Measurements from ENCODE around the gene NPRL2. TPM values are rescaled to one million over a fixed set of nuclear protein-coding genes. Genes with fewer than 3 reads are reported as not detected.

Gene NPRL2
- total RNA-seq, result 22.1 and 22.2 TPM in 2 replicates

GRCh38 chr3:50350527-50351322 is at the start of gene NPRL2, which contains the start of gene CYB561D2:
TSS of gene NPRL2 (minus strand) at chr3:50350775. CDS start at chr3:50350652, 123 bp downstream.
TSS of gene CYB561D2 (plus strand) at chr3:50350862. CDS start at chr3:50351434, 572 bp downstream.

GRCh38 chr3:50358911-50359759 is 8.6 kb upstream of the NPRL2 start, which contains the start of gene TMEM115:
TSS of gene TMEM115 (minus strand) at chr3:50359521. CDS start at chr3:50359063, 458 bp downstream.

DNA sequence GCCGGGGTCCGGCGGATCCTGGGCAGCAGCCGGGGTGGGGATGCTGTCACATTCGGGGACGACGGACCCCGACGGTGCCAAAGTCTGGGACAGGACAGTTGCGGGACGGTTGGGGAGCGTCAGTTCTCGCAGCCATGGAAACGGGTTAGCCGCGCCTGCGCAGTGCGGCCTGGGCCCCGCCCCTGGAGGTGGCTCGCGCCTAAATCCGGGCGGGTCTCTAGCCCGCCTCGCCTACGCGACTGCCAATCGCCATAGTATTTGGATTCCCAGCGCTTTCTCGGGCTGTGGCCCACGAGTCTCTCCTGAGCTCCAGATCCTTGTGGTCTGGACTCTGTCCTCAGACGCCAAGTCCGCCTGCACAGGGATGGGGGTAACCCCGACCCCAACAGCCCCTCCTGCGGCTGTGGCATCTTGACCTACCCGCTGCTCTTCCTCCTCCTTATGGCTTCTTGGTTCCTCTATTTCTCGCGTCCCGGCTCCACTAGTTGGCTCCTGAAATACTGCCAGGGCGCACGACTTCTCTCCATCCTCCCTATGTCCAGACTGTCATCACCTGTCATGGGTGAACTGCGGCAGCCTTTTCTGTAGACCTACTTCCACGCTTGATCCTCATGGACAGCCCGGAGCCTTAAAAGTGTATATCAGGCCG is 4.9 kb downstream of the NPRL2 start, which contains the start of gene ZMYND10:
ZMYND10 (minus strand) TSS at position 147 of the 649 bp plus-strand sequence. CDS start 153 bp downstream, outside the sequence.

GRCh38 chr3:50340448-50341329 is 9.9 kb downstream of the NPRL2 start, which contains the start of gene RASSF1:
TSS of gene RASSF1 (minus strand) at chr3:50340836. CDS start at chr3:50340805, 31 bp downstream.

DNA sequence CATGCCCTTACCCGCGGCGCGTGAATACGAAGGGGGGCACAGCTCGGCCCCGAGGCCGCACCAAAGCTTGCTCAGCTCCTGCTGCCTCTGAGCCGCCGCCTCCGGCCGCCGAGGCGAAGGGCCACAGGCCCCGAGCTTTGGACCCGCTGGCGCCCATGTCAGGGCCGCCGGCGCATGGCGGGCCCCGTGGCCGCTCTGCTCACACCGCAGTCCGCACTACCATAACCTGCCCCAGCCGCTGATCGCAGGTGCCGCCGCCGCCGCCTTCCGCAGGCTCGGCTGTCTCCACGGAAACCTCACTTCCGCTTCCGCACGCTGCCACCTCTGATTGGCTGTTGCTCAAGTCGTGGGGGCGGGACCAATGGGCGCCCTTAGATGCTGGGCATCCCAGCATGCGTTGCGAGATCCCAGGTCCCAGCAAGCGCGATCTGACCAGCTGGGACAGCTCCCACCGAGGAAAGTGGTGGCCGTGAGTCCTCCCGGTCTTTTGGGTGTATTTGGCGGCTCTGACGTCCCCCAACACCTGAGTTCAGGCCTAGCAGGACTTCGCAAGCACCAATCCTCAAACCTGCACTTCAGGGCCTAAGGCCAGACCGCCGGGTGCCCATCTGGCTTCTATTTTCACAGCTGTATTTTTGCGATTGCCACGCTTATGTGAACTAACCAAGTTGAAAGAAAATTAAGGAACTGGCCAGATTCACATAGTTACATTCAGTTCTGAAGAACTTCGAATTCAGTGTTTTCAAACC is 22.5 kb downstream of the NPRL2 start, which contains the start of gene TUSC2:
TUSC2 (minus strand) TSS at position 281 of the 749 bp plus-strand sequence; CDS start at position 157, 124 bp downstream.

GRCh38 chr3:50322386-50323091 is 28.0 kb downstream of the NPRL2 start, which contains the start of gene HYAL2:
TSS of gene HYAL2 (minus strand) at chr3:50322745. CDS start at chr3:50320489, 2,256 bp downstream.

GRCh38 chr3:50303013-50303815 is 47.4 kb downstream of the NPRL2 start, which contains the start of gene HYAL1:
TSS of gene HYAL1 (minus strand) at chr3:50303574. CDS start at chr3:50302956, 618 bp downstream.

GRCh38 chr3:50298836-50299637 is 51.5 kb downstream of the NPRL2 start, which contains the start of the genes HYAL3 and NAA80:
TSS of gene HYAL3 (minus strand) at chr3:50299405. CDS start at chr3:50295602, 3,803 bp downstream.
TSS of gene NAA80 (minus strand) at chr3:50299405. CDS start at chr3:50297463, 1,942 bp downstream.

Other genes with a start within 250 kb of the NPRL2 start
- 8.7 and 19.8 TPM in 2 replicates for gene SEMA3F, start 195.5 kb downstream of the NPRL2 start, total RNA-seq
- gene GNAT1, start 159.2 kb downstream of the NPRL2 start, total RNA-seq, result not detected in 2 replicates
- not detected in 2 replicates for gene SLC38A3, start 145.5 kb downstream of the NPRL2 start, total RNA-seq
- 385 and 428 TPM in 2 replicates for gene GNAI2, start 114.6 kb downstream of the NPRL2 start, total RNA-seq
- 11.1 and 12.4 TPM in 2 replicates for gene SEMA3B, start 81.6 kb downstream of the NPRL2 start, total RNA-seq
- gene LSMEM2, start 71.7 kb downstream of the NPRL2 start, total RNA-seq, result 0.06 TPM in 1 of 2 replicates, not detected in the other
- gene IFRD2, start 58.3 kb downstream of the NPRL2 start, total RNA-seq, result 35.7 and 62.5 TPM in 2 replicates
- 3.3 and 3.7 TPM in 2 replicates for gene HYAL3, start 51.4 kb downstream of the NPRL2 start, total RNA-seq
- gene NAA80, start 51.4 kb downstream of the NPRL2 start, total RNA-seq, result 2.7 and 2.8 TPM in 2 replicates
- gene HYAL1, start 47.2 kb downstream of the NPRL2 start, total RNA-seq, result 1.2 and 2.6 TPM in 2 replicates
- gene HYAL2, start 28.0 kb downstream of the NPRL2 start, total RNA-seq, result 64.2 and 104 TPM in 2 replicates
- 14.7 and 17.4 TPM in 2 replicates for gene TUSC2, start 22.6 kb downstream of the NPRL2 start, total RNA-seq
- 30.3 and 41.4 TPM in 2 replicates for gene RASSF1, start 9.9 kb downstream of the NPRL2 start, total RNA-seq
- 1.9 and 2.8 TPM in 2 replicates for gene ZMYND10, start 5.0 kb downstream of the NPRL2 start, total RNA-seq
- 24.7 and 33.8 TPM in 2 replicates for gene CYB561D2, start 87 bp upstream of the NPRL2 start, total RNA-seq
- 30.1 and 32.0 TPM in 2 replicates for gene TMEM115, start 8.7 kb upstream of the NPRL2 start, total RNA-seq
- gene CACNA2D2, start 152.9 kb upstream of the NPRL2 start, total RNA-seq, result under 0.01 TPM in 1 of 2 replicates, not detected in the other
- 17.2 and 20.0 TPM in 2 replicates for gene C3orf18, start 217.0 kb upstream of the NPRL2 start, total RNA-seq
- 10.3 and 16.4 TPM in 2 replicates for gene HEMK1, start 218.7 kb upstream of the NPRL2 start, total RNA-seq